SKM-1 treated with dmso at 0.1 percent for 144 hours (cell line): ENCODE measurements around the gene ATP6V0A4.
A peak's percentile ranks its signal among the peaks of the same experiment; 100 is the strongest.
"Not testable (repeated sequence)": the region's sequence is repeated elsewhere in the genome, so short reads cannot be mapped to it uniquely, and the experiment has no call there.

Experiments used
- DNase-seq: peaks from one replicate; lab custom pipeline; 2025; ENCODE audit not compliant: unreplicated experiment; lab: John Stamatoyannopoulos, UW

Gene ATP6V0A4

DNA sequence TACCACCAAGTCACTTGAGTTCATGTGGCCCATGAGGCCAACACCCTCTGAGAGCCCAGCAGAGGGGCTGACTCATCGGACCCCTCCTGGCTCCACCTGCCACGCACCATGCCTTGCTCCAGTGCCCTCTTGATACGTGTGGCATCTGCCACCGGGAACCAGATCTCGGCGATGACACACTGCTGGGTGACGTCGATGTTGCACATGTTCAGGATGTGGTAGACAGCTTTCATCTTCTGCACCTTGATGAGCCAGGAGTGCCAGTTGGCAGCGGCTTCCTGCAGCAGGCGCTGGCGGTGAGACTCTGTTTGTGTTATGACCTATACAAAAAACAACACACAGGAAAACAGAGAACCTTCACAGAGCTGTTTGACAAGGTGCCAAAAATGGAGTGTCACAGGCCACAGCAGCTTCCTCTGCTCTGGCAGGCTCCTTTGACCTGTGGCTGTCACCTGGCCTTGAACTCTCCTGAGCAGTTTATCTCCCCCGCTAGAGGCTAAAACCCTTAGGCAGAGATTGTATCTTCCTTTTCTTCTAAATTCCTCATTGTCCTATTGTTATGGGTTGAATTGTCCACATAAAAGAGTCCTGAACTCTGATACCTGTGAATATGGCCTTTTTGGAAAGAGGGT, 45.4 kb downstream of the ATP6V0A4 start:
- no peak for DNase-seq

DNA sequence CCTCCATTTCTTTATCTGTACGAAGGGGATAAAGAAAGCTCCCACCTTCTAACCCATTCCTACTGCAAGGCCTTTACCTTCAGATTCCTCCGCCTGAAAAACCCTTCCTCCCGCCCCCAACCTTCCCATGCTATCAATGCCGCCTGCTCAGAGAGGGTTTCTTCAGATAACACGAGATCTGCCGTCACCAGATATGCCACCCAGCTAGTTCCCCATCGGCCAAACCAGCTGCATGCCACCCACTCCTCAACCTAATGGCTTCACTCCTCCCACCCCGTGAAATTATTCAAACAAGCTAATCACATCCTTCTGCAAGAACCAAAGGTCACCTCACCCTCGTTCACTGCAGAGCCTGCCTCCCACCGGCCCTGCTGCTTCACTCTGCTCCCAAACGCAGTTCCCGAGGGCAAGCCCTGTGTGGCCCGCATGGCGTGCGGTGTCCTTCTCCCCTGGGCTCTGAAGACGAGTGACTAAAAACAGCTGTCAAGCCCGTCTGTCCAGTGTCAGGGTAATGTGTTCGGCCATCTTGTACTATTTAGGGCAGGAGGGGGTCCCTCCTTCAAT, 47.0 kb downstream of the ATP6V0A4 start:
- no peak for DNase-seq

DNA sequence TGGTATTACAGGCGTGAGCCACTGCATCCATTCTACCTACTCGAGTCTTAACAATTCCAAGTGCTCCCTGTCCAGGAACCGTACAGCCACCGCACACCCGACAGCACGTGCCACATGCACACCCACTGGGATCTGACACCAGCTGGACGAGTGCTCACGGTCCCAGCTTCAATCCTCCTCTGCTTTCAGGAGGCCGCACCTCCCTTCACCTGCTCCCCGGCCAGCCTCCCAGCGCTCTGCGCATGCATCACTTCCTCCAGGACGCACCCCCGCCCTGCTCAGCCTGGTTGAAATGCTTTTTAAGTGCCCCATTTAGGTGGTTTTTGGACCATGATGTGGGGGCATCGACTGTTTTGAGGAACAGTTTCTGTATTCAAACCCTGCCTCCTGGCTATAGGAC, 47.5 kb downstream of the ATP6V0A4 start:
- DNase-seq, result no peak

DNA sequence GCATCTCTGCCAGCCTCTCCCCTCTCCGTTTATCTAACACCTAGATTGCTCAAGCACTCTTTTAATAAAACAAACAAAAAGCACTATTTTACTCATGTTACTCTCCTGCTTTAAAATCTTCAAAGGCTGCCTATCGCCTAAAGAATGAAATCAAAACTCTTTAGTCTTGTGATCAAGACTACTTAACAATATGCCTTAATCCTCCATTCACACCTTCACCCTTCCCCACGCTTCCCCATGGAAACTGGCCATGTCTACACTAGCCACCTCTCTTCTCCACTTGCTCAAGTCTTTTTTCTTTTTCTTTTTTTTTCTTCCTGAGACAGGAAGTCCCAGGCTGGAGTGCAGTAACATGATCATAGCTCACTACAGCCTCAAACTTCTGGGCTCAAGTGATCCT, 48.0 kb downstream of the ATP6V0A4 start:
- no peak for DNase-seq

DNA sequence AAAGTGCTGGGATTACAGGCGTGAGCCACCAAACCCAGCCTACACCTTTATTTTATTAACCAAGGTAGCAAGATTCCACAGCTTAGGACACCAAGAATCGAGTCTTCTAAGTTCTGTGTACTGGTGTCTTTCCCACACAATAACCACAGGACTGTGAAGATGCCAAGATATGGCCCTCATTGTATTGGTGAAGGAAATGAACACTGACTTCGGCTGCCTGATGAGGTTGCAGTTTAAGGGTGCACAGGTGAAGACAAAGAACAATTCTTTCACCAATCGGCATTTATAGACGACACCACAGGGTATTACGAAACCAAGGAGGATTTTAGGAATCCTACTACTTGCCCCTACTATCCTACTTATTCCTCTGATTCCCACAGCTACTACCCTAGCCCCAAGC, 49.3 kb downstream of the ATP6V0A4 start:
- no peak for DNase-seq

DNA sequence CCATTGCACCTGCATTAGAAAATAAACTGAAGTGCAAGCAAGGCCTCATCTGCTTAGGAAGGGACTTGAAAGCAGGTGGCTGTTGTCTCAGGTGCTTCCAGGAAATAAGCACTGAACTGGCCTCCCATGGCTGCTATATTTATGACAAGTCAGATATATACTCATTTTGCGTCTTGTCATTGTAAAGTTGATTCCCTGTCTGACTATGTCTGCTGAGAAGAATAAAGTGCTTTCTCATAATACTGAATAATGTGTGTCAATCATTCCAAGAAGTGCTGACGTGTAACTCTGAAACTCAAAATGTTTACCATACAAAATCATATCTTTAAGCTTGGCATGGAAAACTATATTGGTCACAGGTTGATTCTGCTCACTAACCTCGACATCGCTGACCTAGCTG, 51.9 kb downstream of the ATP6V0A4 start:
- DNase-seq, result no peak

DNA sequence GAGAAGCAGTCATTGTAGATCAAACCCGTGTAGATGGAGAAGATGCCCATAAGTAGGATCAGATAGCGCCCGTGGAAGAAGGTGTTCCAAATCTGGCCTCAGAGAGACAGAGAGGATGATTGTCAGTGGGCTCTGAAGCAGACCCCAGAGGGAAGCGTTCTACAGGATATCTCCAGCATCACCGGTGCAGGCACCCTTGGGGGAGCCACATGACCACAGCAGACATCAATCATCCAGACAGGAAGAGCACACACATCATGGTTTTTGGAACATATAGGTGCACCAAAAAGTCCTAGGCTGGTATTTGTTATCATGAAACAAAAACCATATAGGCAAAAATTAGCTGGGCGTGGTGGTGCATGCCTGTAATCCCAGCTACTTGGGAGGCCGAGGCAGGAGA, 52.8 kb downstream of the ATP6V0A4 start:
- no peak for DNase-seq

DNA sequence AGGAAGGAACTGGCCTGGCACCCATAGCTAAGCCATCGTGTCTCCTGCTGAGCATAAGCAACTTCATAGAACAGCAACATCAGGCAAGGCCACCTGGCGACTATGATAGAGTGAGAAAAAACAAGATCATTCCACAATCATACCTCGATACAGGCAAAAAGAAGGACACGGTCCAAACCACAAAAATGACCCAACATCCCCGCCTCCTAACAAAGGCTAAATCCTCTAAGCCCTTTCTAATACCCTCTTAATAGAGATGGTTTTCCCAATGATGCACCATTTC, 56.6 kb downstream of the ATP6V0A4 start:
- DNase-seq, result no peak

DNA sequence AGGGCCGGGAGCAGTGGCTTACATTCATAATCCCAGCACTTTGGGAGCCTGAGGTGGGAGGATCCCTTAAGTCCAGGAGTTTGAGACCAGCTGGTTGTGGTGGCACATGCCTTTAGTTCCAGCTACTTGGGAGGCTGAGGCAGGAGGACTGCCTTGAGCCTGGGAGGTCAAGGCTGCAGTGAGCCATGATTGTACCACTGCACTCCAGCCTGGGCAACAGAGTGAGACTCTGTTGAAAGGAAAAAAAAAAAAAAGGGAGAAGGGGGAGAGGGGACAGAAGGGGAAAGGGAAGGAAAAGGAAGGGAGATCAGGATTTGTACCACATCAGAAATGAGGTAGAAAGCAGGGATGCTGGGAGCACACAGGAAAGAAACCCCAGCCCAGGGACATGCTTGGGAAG, 58.1 kb downstream of the ATP6V0A4 start:
- no peak for DNase-seq

DNA sequence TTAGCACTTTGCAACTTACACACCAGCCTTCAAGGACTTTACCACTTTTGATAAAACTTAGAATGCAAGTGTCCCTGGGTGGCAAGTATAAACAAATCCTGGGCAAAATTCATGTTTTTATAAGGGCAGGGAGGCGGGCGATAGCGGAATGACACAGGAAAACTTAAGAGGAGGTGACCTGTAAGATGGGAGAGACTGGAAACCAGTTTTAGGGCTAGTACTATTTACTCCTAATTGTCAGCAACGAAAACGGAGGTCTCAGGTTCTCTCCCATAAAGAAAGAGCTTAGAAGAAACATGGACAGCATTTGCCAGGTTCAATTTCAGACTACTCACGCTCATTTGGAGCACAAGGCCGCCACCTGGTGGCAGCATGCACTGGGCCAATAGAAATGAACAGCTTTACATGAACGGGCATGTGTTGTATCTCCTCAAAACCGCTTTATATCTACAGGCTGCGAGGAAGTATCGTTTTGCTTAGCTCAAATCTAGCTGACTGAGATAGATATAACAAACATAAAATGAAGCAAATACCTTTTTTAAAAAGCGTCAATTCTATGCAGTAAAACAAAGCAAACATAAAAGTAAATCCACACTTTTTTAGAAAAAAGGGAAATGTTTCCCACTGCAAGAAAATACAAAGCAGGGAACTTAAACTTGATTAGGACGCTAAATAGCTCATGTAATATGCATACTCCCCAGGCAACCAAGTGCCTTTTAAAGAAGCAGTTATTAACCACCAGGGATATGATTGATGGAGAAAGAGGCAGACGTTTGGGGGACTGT, 59.3 kb downstream of the ATP6V0A4 start:
- DNase-seq, result peak; percentile 77

DNA sequence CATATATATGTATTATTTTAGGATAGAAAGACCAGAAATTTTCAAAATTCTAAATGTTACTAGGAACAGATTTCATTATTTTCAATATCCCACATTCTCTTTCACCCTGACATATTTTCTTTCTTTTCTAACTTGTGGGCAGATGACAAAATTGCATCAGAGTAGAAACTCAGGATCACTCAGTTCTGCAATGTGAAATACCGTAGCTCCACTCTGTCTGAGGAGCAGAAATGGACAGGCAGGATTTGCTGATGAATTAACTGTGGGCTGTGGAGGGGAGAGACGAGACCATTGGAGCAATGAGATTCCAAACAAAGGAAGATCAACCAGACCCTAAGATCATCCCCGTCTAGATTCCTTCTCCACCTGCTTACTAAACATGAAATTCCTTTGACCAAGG, 59.9 kb downstream of the ATP6V0A4 start:
- DNase-seq, result no peak

DNA sequence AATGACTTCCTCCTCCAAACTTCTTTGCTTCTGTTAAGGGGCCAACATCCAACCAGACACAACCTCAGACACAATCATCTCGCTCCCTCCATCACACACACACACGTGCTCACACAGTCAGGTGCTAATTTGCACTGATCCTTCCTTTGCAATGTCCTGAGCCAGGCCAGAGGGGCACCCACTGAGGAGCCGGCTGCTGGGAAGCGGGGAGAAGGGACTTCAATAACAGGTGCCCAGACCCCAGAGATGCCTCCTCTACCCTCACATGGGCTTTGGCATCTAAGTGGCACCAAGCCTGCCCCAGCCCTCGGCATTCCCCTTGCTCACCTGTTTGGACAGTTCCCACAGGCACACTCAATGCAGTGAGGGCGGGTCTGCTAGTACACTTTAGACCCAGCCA, 62.6 kb downstream of the ATP6V0A4 start:
- no peak for DNase-seq

DNA sequence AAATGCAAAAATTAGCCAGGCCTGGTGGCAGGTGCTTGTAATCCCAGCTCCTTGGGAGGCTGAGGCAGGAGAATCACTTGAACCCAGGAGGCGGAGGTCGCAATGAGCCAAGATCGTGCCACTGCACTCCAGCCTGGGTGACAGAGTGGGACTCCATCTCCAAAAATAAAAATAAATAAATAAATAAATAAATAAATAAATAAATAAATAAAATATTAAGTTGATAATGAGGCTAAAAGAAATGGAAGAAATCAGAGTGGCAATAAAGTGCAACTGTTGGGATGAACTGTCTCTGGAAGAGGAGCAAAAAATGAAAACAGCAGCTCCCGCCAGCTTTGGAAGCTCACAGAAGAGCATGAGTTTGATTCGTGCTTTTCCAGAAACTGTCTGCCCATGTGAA, 66.3 kb downstream of the ATP6V0A4 start:
- DNase-seq, result not testable (repeated sequence)

DNA sequence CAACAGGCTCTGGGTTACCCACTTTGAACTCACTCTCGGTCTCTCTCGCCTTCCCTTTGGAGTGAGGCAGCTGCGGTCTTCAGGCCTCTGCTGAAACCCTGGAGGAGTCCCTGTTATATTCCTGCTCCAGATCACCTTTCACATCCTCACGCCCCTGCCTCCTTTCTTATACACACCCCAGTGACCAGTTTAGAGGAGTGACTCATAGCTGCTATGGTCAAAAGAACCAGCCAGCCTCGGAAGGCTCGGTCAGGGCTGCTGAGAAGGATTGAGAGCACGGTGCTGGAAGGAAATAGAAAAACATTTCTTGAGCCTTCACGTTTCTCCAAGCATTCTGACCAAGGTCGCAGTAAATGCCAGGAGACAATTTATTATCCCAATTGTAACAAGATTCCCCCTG, 68.6 kb downstream of the ATP6V0A4 start:
- DNase-seq, result no peak

DNA sequence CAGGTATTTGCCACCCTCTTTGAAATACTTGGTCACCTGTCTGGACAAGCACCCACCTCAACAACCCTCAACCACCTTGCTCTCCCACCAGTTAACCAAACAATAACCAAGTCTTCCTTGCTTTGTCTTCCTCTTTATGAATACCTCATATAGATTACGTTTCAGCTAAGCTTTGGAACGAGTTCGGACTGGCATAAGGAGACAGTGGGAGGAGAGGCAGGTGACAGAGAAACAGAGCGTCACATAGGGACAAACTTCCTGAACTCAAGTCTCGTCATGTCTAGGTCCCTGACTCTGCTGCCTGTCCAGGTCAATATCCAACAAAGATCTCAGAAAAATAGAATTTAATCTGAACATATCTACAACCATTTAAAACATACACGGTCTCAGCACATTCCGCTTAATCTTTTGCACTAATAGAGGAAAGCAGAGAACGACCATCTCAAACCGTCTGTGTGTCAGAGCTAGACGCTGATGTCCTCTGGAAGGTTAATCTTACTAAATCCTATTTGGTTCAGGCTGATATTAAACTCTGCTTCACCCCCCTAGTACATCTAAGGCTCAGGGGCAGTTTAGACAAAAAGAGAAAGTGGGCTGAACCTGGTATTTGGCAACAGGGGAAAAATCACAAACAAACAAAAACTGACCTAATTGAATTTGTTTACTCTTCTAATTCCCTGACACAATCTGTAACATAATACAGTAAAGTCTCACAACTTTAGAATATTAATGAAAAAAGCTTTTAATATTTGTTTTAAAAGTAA, 70.5 kb downstream of the ATP6V0A4 start:
- DNase-seq, result no peak

DNA sequence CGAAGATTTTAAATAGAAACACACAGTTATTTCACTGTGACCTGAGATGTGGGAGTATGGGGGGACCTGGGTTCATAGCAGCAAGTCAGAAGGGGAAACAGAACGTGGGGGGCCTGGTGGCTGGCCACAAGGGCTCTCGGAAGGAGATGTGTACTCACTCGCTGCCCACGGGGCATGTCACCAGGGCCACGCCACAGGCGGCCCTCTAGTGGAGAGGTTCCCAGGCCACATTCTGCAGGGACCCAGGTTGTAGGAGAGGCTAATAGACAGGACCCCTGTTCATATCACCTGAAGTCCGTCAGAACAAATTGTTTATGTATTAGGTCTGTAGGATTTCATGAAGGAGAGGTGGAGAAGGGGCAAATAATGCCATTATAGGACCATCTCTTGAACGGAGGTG, 71.7 kb downstream of the ATP6V0A4 start:
- no peak for DNase-seq

DNA sequence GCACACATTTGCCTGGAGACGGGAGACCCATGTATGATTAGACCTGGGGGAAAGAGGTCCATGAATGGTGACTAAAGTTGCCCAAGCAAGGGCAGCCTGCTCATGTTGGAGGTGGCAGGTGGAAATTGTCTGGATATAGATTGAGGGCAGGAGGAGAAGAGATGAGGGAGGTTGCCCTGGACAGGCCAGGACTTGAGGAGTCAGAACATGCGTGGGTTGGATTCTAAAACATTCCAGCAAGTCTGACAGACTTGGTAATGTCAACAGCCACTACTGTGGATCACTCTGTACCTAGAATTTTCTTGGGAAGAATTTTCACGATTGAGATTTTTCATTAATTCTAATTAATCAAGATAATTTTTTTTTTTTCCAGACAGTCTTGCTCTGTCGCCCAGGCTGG, 77.7 kb downstream of the ATP6V0A4 start:
- peak; percentile 43 for DNase-seq

DNA sequence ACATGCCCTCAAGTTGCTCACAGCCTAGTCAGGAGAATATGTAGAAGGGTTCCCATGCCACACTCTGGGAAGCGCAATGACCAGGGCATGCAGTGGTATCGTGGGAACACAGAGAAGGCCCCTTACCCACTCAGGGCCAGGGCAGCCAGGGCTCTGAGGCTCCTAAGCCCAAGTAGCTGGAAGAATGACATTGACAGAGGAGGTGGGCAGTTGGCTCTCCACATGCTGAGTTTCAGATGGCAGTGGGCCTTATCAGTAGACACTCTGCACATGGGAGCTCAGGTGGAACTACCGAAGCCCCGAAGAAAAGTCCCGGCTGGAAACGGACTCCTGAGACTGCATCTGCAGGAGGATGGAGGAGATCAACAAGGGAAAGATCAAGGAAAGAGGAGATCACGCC, 81.1 kb downstream of the ATP6V0A4 start:
- DNase-seq, result no peak

DNA sequence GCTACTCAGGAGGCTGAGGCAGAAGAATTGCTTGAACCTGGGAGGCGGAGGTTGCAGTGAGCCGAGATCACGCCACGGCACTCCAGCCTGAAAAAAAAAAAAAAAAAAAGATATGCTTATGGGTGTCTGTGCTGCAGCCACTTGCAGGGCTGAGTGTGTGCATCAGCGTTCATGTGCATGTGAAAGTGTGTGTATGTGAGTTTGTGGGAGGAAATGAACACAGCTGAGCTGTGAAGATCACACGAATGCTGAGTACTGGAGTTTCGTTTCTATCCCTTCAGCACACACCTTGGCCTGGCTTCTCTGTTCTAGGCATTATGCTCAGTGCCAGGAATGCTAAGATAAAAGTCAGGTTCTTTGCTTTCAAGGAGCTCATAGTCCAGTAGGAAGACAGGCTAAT, 84.8 kb downstream of the ATP6V0A4 start:
- no peak for DNase-seq

DNA sequence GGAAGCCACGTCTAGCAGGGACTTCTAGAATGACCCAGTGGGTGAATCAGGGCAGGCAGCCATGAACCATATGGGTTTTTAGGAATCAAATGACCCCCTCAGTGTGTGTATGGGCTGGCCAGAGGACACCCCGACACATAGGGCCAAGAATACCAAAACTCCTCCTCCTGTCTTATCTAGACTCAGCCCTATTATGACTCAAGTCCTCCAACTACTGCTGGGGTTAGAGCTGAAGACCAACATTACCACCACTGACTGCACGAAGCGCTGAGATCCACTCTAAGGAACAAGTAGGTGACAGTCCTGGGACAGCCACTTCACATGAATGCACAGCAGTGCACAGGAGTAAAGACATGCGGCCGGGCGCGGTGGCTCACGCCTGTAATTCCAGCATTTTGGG, 85.3 kb downstream of the ATP6V0A4 start:
- DNase-seq, result no peak

DNA sequence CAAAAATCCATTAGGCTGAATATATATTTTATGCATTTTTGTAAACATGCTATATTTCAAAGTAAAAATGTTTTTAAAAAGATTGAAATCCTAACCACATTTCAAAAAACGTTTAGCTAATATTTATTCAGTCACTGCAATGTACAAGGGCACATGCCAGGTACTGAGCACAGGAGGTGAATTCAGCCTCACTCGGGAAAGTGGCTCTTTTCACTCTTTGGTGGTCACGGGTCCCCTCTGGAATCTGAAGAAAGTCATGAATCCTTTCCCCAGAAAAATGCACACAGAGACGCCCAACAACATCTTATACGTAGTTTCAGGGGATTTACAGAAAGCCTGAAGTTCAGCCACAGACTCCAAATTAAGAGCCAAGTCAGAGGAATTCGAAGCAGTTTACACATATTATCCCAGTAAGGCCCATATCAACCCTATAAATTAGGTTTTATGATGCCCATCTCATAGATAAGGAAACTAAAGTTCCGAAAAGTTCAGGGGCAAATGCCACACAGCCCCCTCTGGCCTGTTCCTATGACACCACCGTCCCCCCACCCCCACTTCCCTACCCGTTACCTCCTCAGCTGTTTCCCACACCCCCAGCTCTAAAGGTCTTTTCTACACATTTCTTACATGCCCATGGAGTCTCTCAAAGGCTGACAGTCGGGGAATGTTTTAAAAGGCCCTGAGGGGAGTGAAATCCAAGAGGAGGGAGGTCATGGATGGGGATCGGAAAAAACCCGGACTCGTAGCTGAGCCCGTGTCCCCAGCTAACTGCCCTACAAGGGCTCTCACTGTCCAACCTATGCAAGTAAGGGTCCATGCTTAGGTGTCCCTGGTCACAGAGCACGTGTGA, 87.2 kb downstream of the ATP6V0A4 start:
- DNase-seq, result no peak
